ENCODE data around the gene INPP4B.

The INPP4B gene

GRCh38 chr4:142846108-142846728, at the start of gene INPP4B:
INPP4B (minus strand) TSS chr4:142846301.
- DNase-seq (ENCODE audit: low spot score): peak; percentile 23

DNA sequence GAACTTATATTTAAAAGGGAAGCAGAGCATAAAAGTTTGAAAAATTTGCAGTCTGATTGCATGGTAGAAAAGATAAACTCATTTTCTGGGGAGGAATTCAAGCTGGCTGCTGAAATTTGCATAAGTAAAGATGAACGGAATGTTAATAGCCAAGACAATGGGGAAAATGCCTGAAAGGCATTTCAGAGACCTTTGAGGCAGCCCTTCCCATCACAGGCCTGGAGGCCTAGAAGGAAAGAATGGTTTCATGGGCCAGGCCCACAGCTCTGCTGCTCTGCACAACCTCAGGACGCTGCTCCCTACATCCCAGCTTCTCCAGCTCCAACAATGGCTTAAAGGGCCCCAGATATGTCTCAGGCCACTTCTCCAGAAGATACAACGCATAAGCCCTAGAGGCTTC, 46.9 kb upstream of the INPP4B start:
- no peak for DNase-seq (ENCODE audit: low spot score)

DNA sequence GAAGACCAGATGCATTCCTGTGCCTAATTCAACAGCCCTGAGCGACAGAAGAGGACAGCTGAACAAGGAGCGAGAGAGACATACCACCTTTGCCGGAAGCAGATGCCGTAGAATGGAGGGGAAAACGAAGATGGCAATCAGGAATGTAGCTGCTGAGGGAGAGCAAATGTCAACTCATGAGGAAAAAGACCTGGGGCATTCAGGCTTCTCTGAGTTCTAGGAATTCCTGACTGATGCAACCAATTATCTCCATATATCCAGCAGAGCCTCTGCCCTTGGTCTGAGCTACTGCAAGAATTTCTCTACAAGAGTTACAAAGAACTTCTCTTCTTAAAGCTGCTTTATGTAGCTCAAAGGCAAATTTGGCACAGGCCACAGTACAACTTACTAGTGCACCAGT, 40.5 kb upstream of the INPP4B start:
- no peak for DNase-seq (ENCODE audit: low spot score)

- no peak for DNase-seq (ENCODE audit: low spot score)
These were observed 37.1 kb upstream of the INPP4B start for GRCh38 chr4:142883040-142883832.

DNA sequence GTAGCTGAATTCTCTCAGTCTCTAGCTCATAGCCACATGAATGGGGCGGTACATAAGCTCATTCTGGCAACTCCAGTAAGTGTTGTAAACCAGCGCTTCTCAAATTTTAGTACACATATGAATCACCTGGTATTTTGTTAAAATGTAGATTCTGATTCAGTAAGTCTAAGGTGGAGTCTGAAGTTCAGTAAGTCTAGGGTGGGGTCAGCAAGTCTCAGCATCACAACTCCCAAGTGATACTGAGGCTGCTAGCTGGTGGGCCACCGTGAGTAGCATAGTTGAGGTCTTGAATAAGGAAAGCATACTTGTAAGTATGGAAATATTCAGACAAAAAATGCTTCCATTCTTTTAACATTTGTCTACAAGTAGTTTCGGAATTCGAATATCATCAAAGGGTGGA, 36.1 kb upstream of the INPP4B start:
- no peak for DNase-seq (ENCODE audit: low spot score)

DNA sequence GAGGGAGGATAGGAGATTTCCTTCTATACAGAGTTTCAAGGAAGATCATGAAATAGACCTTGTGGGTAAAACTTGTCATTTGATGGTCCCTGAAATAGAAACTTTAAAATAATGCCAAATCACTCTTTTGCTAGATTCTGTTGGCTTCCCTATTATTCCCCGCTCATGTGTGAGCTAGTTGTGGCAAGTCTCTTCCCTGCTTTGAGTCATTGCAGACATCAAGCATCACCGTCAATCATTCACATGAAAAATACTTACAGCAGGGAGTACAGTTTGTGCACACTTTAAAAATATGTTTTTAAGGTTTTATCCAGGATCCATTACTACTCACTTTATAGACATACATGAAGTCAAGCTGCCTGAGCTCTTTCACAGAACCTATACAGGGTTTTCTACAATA, 35.2 kb upstream of the INPP4B start:
- no peak for DNase-seq (ENCODE audit: low spot score)

- no peak for DNase-seq (ENCODE audit: low spot score)
These were observed 29.0 kb upstream of the INPP4B start for GRCh38 chr4:142875117-142875516.

DNA sequence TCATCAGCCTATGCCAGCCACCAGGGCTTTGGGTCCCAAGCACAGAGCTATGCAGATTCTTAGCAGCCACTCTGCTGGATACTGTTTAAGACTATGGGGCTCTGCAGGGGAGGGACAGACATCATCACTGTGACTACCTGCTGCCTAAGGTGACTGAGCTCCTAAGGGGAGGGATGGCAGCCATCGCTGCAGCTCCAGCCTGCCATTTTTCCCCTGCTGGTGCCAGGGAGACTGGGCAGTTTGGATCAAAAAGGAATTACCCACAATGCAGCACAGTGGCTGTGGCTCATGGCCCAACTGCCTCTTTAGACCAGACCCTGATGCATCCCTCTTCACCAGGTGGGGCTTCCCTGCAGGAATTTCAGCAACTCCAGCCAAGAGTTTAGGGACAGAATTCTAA, 28.6 kb upstream of the INPP4B start:
- DNase-seq (ENCODE audit: low spot score): no peak

DNA sequence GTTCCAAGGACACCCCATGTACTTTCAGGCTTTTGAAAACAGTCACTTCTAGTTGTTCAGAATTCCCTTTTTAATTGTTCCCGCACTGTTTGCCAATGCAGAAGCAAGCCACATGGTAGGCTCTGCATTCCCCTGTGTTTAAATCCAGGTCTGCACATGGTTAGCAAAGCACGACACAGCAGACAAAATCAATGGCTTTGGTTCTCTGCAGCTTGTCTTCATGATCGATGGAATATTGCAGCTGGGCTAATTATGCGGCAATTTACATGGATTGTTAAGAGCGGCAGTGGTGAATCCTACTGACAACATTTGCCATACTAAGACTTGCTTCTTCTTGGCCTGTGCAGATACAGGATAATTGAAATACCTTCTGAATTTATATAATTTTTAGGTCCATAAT, 20.6 kb upstream of the INPP4B start:
- no peak for DNase-seq (ENCODE audit: low spot score)

DNA sequence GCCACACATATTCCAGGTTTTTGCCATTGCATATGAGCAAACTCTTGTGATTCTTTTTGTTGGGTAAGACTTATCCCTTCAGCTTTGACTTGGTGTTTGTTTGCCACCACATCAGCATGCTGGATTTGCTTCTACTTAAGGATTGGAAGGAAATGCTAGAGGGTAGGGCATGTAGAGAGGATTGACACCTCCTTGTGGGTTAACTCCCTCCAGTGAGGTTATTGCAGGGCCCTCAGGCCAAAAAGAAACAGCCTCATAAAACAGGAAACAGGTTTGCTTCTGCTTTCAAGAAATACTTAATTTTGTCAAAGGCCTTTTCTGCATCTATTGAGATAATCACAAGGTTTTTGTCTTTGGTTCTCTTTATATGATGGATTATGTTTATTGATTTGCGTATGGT, 15.2 kb upstream of the INPP4B start:
- DNase-seq (ENCODE audit: low spot score): no peak

DNA sequence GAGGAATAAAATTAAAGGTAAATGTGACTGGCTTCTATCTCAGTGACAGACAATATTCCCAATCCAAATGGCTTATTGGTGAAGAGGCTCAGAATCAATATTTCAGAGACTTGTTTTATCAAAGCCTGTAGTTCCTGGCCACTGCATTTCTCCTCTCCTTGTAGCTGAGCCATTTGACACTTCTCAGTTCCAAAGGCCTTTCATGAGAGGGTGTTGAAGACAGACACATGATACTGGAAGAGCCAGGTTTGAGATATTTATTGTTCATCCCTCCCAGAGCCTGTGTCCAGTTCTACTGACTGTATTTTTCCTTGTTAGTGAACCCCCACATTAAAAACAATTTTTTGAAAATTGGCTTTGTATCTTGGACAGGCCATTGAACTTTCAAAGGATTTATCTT, 12.9 kb upstream of the INPP4B start:
- DNase-seq (ENCODE audit: low spot score): no peak

GRCh38 chr4:142858446-142858845, 12.3 kb upstream of the INPP4B start:
- no peak for DNase-seq (ENCODE audit: low spot score)

GRCh38 chr4:142856576-142856975, 10.5 kb upstream of the INPP4B start:
- no peak for DNase-seq (ENCODE audit: low spot score)

- DNase-seq (ENCODE audit: low spot score): no peak
These were observed 4.4 kb upstream of the INPP4B start for GRCh38 chr4:142850478-142850877.

DNA sequence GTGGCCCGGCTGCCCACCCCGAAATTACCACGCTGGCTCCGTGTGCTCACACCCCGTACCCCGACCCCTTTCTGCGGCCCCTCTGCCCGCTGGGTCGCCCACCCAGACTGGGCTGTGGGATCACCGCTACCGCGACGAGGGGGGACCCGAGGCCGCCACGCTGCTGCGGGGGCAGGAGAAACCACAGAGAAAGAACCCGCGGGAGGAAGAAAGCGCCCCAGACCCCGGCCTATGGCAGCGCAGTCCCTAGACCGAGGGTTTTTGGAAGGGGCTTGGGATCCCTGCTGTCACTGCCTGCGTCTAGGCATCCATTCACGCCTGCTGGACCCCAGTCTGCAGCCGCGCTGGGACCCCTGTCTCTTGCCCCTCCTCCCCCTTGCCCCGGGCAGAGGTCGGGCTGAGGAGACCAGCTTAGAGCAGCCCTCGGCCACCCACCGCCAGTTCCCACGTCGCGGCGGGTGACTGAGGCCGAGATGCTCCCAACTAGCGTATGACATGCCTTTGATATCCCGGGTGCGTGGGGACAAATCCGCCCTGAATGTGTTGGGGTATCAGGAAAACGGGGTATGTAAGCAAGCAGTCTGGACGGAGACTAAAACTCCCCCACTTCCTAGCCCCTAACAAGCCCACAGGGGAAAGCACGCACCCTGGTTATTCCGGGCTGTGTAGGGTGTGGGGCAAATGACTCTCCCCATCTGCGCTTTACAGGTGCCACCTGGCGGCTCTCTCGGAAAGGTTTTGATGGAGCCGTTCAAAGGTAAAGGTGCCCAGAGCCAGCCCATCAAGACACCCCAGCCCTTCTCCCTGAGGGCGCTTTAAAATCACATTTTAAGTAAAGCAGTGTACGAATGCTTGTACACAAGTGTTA, 862 bp upstream of the INPP4B start:
- peak; percentile 55 for DNase-seq (ENCODE audit: low spot score)

DNA sequence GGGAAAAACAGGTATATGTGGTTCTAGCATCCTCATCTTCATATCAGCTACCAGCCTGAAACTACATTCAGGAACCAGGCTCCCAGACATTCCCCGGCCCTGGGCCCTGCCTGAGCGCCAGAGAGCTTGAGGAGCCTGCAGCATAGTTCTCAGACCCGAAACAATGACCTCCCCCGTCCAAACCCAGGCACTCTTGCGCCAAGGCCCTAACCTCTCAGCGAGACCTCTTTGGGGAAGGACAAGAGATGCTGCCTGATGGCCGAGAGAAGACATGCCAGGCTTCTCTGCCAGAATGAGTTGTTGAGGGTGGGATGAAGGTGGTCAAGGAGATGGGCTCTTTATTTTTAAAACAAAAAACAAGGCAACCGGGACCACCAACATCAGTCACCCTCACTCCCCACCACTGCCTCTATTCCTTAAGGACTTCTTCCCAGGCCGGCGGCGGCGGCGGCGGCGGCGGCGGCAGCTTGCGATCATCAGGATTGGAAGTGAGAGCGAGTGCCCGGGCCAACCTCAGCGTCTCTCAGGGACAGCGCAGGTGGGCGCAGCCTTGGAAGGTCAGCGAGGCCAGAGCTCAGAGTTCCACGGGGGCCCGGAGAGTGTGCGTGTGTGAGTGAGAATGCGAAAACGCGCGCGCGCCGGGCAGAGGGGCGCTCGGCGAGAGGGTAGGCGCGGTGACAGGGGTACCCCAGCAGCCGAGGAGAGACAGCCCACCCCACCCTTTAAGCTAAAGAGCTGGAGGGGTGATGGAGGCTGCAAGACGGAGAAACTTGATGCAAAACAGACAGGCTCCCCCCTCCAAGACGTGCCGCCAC, 601 bp downstream of the INPP4B start:
- no peak for DNase-seq (ENCODE audit: low spot score)

DNA sequence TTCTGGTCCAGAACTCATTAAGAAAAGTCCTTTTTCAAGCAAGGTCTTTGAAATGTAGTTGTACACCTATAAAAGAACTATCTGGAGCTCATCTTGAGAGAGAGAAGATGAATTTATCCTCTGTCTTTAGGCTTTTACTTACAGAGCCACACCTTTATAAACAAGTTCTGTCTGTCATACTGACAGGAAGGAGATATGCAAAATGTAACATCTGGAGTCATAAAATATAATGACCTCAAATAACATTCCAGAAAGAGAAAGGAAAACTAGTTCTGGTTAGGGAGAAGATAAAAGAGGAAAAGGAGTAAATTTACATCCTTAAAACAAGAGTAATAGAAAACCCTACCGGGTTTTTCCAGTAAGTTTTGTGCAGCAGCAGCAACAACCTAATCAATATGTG, 1.3 kb downstream of the INPP4B start:
- DNase-seq (ENCODE audit: low spot score): no peak

DNA sequence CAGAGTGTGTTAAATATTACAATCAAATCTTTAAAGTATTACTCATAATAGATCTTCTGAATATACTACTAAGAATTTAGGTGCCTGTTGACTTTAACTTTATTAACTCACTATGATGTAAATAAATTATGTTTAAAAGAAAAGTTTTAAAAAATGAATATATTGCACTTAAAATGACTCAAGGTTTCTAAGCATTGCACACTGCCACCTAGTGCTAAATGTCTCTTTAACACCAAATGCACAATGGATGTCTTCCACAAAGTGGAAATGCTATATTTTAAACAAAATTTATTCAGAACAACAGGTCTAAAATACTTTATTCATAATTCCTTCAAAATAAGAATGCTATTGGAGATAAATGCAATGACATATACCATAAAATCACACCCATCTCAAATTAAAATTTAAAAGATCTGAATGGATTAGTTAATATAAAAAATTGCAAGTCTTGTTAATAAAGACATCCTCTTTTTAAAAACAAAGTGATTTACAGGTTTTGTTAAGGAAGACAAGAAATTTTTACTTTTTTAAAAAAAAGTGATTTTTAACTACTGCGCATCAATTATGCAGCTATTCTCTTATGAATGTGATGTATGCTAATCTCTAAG, 5.5 kb downstream of the INPP4B start:
- peak; percentile 34 for DNase-seq (ENCODE audit: low spot score)

- DNase-seq (ENCODE audit: low spot score): no peak
These were observed 7.3 kb downstream of the INPP4B start for GRCh38 chr4:142838778-142839177.

- no peak for DNase-seq (ENCODE audit: low spot score)
These were observed 14.1 kb downstream of the INPP4B start for GRCh38 chr4:142832022-142832421.

- no peak for DNase-seq (ENCODE audit: low spot score)
These were observed 19.4 kb downstream of the INPP4B start for GRCh38 chr4:142826503-142827241.

Data from LoVo (cell line).